OCI-LY1 (cell line): ENCODE data around the gene HRAS.

Experiments
- EZH2 ChIP-seq: fragments of 200-600 bp; sonication (generic), shearing (Covaris generic); IDR thresholded peaks from 2 replicates; pipeline ENCODE4 v1.8.0; 2017; ENCODE audit warnings: borderline replicate concordance, mixed run types, mild to moderate bottlenecking, antibody characterized with exemption, low read length, moderate library complexity, mixed read lengths
- TF ChIP-seq, protein P1 (sequence below): fragments of 200-600 bp; sonication (generic), shearing (Covaris generic); IDR thresholded peaks from 2 replicates; pipeline ENCODE4 v1.5.1; 2017; ENCODE audit warnings: mild to moderate bottlenecking, antibody characterized with exemption, low read length, moderate library complexity, mixed read lengths

DNA sequence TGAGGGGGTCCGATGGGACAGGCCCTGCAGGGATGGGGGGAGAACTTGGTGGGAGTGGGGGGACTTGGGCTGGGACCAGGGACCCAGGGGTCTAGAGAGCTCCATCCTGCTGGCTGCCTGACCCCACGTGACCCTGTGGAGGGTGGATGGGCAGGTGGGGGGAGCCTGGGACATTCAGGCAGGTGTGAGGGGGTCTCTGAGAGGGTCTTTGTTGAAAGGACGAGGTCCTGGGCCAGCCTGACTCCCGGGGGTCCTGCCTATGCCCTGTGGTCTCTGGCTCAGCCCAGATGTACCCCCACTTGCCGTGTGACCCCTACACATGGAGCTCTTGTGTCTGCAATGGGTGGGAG lies 9.4 kb upstream of the HRAS start:
- TF ChIP-seq, protein P1, sequence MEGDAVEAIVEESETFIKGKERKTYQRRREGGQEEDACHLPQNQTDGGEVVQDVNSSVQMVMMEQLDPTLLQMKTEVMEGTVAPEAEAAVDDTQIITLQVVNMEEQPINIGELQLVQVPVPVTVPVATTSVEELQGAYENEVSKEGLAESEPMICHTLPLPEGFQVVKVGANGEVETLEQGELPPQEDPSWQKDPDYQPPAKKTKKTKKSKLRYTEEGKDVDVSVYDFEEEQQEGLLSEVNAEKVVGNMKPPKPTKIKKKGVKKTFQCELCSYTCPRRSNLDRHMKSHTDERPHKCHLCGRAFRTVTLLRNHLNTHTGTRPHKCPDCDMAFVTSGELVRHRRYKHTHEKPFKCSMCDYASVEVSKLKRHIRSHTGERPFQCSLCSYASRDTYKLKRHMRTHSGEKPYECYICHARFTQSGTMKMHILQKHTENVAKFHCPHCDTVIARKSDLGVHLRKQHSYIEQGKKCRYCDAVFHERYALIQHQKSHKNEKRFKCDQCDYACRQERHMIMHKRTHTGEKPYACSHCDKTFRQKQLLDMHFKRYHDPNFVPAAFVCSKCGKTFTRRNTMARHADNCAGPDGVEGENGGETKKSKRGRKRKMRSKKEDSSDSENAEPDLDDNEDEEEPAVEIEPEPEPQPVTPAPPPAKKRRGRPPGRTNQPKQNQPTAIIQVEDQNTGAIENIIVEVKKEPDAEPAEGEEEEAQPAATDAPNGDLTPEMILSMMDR = no peak
- TF ChIP-seq EZH2 = no peak
